Uterus (tissue), 4 donors: Measurements from ENCODE around the gene SUPT7L. TPM values are rescaled to one million over a fixed set of nuclear protein-coding genes. Genes with fewer than 3 reads are reported as not detected.
A peak's percentile ranks its signal among the peaks of the same experiment; 100 is the strongest.

Source experiments
- DNase-seq, 2 donors: peaks; one replicate each; pipeline ENCODE4 v3.0.0-alpha.2; 2019 to 2020
- H3K27ac ChIP-seq, 2 donors: fragments of 200-600 bp; sonication (generic); 1 replicate in 1 of 2; 2 replicates in 1 of 2; pipeline ENCODE4 v1.5.1; 2016 to 2018
- H3K27me3 ChIP-seq, 2 donors: fragments of 200-600 bp; sonication (generic); one replicate each; pipeline ENCODE4 v1.5.1; 2018 to 2019; ENCODE audit warnings: control low read depth in 1 of 2
- H3K36me3 ChIP-seq, 2 donors: fragments of 200-600 bp; sonication (generic); one replicate each; pipeline ENCODE4 v1.5.1; 2019; ENCODE audit warnings: control low read depth in 1 of 2
- H3K4me1 ChIP-seq, 2 donors: fragments of 200-600 bp; sonication (generic); one replicate each; pipeline ENCODE4 v1.5.1; 2018 to 2019; ENCODE audit warnings: control low read depth in 1 of 2
- H3K4me3 ChIP-seq, 2 donors: fragments of 200-600 bp; sonication (generic); 1 replicate in 1 of 2; 2 replicates in 1 of 2; pipeline ENCODE4 v1.5.1; 2018 to 2019; ENCODE audit warnings: mild to moderate bottlenecking in 1 of 2
- H3K9me3 ChIP-seq, 2 donors: fragments of 200-600 bp; sonication (generic); one replicate each; pipeline ENCODE4 v1.5.1; 2019; ENCODE audit warnings: control low read depth in 1 of 2
- CTCF ChIP-seq, 4 experiments: fragments of 200-600 bp in 2 of 4; fragments of 450-650 bp in 2 of 4; sonication (generic) in 2 of 4; IDR thresholded peaks; one replicate each; pipeline ENCODE4 v1.5.1; 2016 to 2019; ENCODE audit warnings: antibody characterized with exemption in 4 of 4, mild to moderate bottlenecking in 2 of 4, moderate library complexity in 1 of 4
- POLR2A ChIP-seq, 2 donors: fragments of 450-650 bp; IDR thresholded peaks; one replicate each; pipeline ENCODE4 v1.6.1; 2016; ENCODE audit warnings: antibody characterized with exemption in 2 of 2, mild to moderate bottlenecking in 1 of 2, moderate library complexity in 1 of 2
- intact Hi-C: fragments of 100-400 bp; cut with DNase I; formaldehyde crosslinking; loops from one replicate; pipeline ENCODE4 v1.15.1; 2023; ENCODE audit warnings: low total_unique reads
- total RNA-seq, 4 donors: library from RNA; depleted of rRNA in 3 of 4; stranded (reverse); fragments of >200 nt in 3 of 4; gene quantifications; one replicate each; pipeline versions ENCODE4 v1.1.0 to v1.2.4, GENCODE V29; 2014 to 2023
- donor health status: DM: yes; HTN: yes; CAD: no.

The SUPT7L gene
- total RNA-seq: 10 to 100 TPM; 11.8 to 31.2 (median 20.2) TPM

GRCh38 chr2:27663285-27664153 is at the start of gene SUPT7L, which contains the start of gene SLC4A1AP:
TSS of gene SUPT7L (minus strand) at chr2:27663614. CDS start at chr2:27662192, 1,422 bp downstream.
TSS of gene SLC4A1AP (plus strand) at chr2:27663889. CDS start at chr2:27663915, 26 bp downstream.
- Histone ChIP-seq H3K36me3 (no peaks in the 10 kb centered on the region), H3K4me3 (peak within 1 kb of the TSS; percentile 73 to 90), H3K4me1 (peaks cover 0 to 7% of the 10 kb centered on the region in 2 donors), H3K27ac (peak within 1 kb of the TSS; percentile 88 to 93), H3K9me3 (no peaks in the 10 kb centered on the region), H3K27me3 (no peaks in the 10 kb centered on the region)
- peak in 1 of 2 donors; percentile 21 for TF ChIP-seq POLR2A (IDR thresholded peaks at IDR 0.05)
- TF ChIP-seq CTCF (IDR thresholded peaks at IDR 0.05): peak in 2 of 4 experiments; percentile 5 to 19
- intact Hi-C loops: no loop called here
- DNase-seq: peak; percentile 65 to 67

DNA sequence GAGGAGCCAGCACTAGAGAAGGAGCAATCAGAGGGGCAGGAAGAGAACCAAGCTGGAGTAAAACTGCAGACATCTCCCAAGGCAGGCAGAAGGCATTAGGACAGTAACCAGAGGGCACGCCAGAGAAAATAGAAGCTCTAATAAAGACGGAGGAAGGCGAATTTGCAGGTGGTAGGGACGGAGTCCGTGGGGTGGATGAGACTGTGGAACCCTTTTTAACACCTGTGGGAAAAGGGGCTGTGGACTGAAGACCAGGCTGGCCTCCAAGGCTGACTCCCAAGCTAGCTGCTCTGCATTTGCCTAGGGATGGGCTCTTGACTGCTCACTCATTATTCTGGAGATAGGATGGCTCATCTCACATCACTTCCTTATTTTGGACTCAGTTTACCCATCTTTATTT is 49.8 kb upstream of the SUPT7L start:
- H3K36me3 ChIP-seq: no peaks in the 10 kb centered on the region
- TF ChIP-seq CTCF (IDR thresholded peaks at IDR 0.05): no peak
- TF ChIP-seq POLR2A (IDR thresholded peaks at IDR 0.05): no peak
- H3K4me1 ChIP-seq: peaks cover 0 to 4% of the 10 kb centered on the region in 2 donors
- intact Hi-C loops: no loop called here
- H3K27me3 ChIP-seq: no peaks in the 10 kb centered on the region
- H3K4me3 ChIP-seq: no peak overlapping the region
- H3K27ac ChIP-seq: no peak overlapping the region
- no peak for DNase-seq
- no peaks in the 10 kb centered on the region for H3K9me3 ChIP-seq

- TF ChIP-seq CTCF (IDR thresholded peaks at IDR 0.05): no peak
- no peak for TF ChIP-seq POLR2A (IDR thresholded peaks at IDR 0.05)
- Histone ChIP-seq H3K4me1 (peaks cover 0 to 4% of the 10 kb centered on the region in 2 donors), H3K4me3 (no peak overlapping the region), H3K27ac (no peak overlapping the region), H3K27me3 (no peaks in the 10 kb centered on the region), H3K9me3 (no peaks in the 10 kb centered on the region), H3K36me3 (no peaks in the 10 kb centered on the region)
- intact Hi-C loops: no loop called here
- DNase-seq: no peak
Measured at GRCh38 chr2:27712522-27712921, 49.1 kb upstream of the SUPT7L start.

- H3K27ac ChIP-seq: no peak overlapping the region
- H3K4me3 ChIP-seq: no peak overlapping the region
- intact Hi-C loops: no loop called here
- peaks cover 0 to 4% of the 10 kb centered on the region in 2 donors for H3K4me1 ChIP-seq
- no peaks in the 10 kb centered on the region for H3K27me3 ChIP-seq
- no peaks in the 10 kb centered on the region for H3K36me3 ChIP-seq
- DNase-seq: no peak
- TF ChIP-seq POLR2A (IDR thresholded peaks at IDR 0.05): no peak
- no peak for TF ChIP-seq CTCF (IDR thresholded peaks at IDR 0.05)
- no peaks in the 10 kb centered on the region for H3K9me3 ChIP-seq
Measured at GRCh38 chr2:27711804-27712203, 48.4 kb upstream of the SUPT7L start.
